Measurements from ENCODE around the gene CYP1A2. TPM values are rescaled to one million over a fixed set of nuclear protein-coding genes. Genes with fewer than 3 reads are reported as not detected.

Gene CYP1A2
- total RNA-seq, 1 experiment from 2014 or later = not detected

DNA sequence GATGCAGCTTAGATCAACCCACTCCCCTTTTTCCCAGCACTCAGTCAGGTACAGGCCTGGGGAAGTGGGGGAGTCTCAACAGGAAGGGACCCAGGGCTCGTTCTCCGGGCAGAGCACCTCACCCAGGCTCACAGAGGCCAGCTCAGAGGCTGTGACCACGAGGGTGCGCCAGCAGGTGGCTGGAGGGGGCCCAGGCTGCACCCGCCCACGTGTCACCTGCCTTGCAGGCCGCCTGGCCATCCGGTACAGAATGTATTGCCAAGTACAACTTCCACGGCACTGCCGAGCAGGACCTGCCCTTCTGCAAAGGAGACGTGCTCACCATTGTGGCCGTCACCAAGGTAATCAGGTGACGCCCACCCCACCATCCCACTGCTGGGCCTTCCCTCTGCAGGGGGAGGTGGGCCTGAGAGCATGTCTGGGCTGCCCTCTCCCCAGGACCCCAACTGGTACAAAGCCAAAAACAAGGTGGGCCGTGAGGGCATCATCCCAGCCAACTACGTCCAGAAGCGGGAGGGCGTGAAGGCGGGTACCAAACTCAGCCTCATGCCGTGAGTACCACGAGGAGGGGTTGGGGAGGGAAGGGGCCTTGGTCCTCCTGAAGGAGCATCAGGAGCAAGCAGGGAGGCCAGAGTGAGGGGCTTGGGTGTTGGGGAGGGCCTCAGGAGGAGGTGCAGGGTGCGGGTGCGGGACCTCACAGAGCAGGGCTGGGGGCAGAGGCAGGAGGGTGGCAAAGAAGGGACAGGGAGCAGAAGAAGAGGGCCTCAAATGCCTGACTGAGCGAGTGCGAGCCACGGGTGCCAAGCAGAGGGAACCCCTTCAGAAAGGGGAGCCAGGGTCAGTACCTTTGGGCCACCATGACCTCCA, 50.0 kb downstream of the CYP1A2 start:
- peaks cover 6 to 29% (median 28%) of the 10 kb centered on the region in 3 experiments; a peak in 5 of 7 replicates for H3K36me3 Mint-ChIP-seq (ENCODE audit: insufficient read depth in 1 of 3, low read depth in 3 of 3)
- no peaks in the 10 kb centered on the region for H3K79me2 ChIP-seq (ENCODE audit: insufficient read depth, low read length)
- no CpG with 5 or more reads among the region's 25 CpGs for WGBS (ENCODE audit: extremely low coverage, insufficient read length, low lambda C conversion rate)
- no peak overlapping the region for H4K8ac ChIP-seq (replicated peaks; ENCODE audit: insufficient read length, low read depth, low read length)
- H3K23ac ChIP-seq (ENCODE audit: insufficient read length, low read depth, low read length) = no peak overlapping the region
- H2BK120ac ChIP-seq (ENCODE audit: low read depth, low read length, poor library complexity, severe bottlenecking) = no peak overlapping the region
- DNase-seq = no peak
- no peak overlapping the region for H4K91ac ChIP-seq (ENCODE audit: insufficient read length, low read depth, low read length)
- peak overlapping the region in 2 of 3 experiments; percentile 25 to 89; a peak in 2 of 7 replicates for H3K27ac Mint-ChIP-seq
- H2BK12ac ChIP-seq (ENCODE audit: insufficient read length, low read depth, low read length) = no peak overlapping the region
- H3K4me3 Mint-ChIP-seq = no peak overlapping the region
- no peaks in the 10 kb centered on the region for H3K23me2 ChIP-seq (ENCODE audit: insufficient read length, low read depth, low read length, poor library complexity, severe bottlenecking)
- H2AFZ ChIP-seq (ENCODE audit: low read length) = no peak overlapping the region
- no peak overlapping the region for H2BK15ac ChIP-seq (ENCODE audit: low read depth, low read length)
- H3K4me1 Mint-ChIP-seq = peaks cover 2 to 7% of the 10 kb centered on the region in 2 experiments
- H2BK20ac ChIP-seq (ENCODE audit: low read depth, low read length, poor library complexity, severe bottlenecking) = no peak overlapping the region
- H3K4me2 ChIP-seq (ENCODE audit: insufficient read depth, insufficient read length, low read length) = no peak overlapping the region
- no peaks in the 10 kb centered on the region for H4K20me1 ChIP-seq (ENCODE audit: control insufficient read depth, insufficient read depth, insufficient read length)
- no peaks in the 10 kb centered on the region for H3K27me3 ChIP-seq (ENCODE audit: insufficient read depth, low read length)
- no peak overlapping the region for H3T11ph ChIP-seq (ENCODE audit: low read length)
- no peaks in the 10 kb centered on the region for H3K4me1 ChIP-seq (ENCODE audit: insufficient read depth, low read length)
- H3K27ac ChIP-seq (ENCODE audit: insufficient read length, low read depth, low read length) = no peak overlapping the region
- no peaks in the 10 kb centered on the region for H3K9me3 Mint-ChIP-seq
- H3K4ac ChIP-seq (ENCODE audit: low read depth, low read length) = no peak overlapping the region
- H3K9ac ChIP-seq (ENCODE audit: extremely low read depth, insufficient read length, low read length) = no peak overlapping the region
- no peak overlapping the region for H2BK5ac ChIP-seq (ENCODE audit: insufficient read length, low read length)
- H2AK5ac ChIP-seq (ENCODE audit: insufficient read length, low read length) = no peak overlapping the region
- TF ChIP-seq, protein P1, sequence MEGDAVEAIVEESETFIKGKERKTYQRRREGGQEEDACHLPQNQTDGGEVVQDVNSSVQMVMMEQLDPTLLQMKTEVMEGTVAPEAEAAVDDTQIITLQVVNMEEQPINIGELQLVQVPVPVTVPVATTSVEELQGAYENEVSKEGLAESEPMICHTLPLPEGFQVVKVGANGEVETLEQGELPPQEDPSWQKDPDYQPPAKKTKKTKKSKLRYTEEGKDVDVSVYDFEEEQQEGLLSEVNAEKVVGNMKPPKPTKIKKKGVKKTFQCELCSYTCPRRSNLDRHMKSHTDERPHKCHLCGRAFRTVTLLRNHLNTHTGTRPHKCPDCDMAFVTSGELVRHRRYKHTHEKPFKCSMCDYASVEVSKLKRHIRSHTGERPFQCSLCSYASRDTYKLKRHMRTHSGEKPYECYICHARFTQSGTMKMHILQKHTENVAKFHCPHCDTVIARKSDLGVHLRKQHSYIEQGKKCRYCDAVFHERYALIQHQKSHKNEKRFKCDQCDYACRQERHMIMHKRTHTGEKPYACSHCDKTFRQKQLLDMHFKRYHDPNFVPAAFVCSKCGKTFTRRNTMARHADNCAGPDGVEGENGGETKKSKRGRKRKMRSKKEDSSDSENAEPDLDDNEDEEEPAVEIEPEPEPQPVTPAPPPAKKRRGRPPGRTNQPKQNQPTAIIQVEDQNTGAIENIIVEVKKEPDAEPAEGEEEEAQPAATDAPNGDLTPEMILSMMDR (conservative IDR thresholded peaks at IDR 0.05) = no peak
- H3K9me3 ChIP-seq (ENCODE audit: control insufficient read depth, low read depth, low read length) = no peaks in the 10 kb centered on the region
- no peaks in the 10 kb centered on the region for H3K79me1 ChIP-seq (ENCODE audit: insufficient read depth, low read depth, low read length, poor library complexity, severe bottlenecking)
- H3K18ac ChIP-seq (ENCODE audit: insufficient read length, low read depth, low read length) = no peak overlapping the region
- no peaks in the 10 kb centered on the region for H3K27me3 Mint-ChIP-seq (ENCODE audit: low read depth)
- no peak overlapping the region for H4K5ac ChIP-seq (ENCODE audit: insufficient read length, low read depth, low read length)
- no peak overlapping the region for H3K56ac ChIP-seq (ENCODE audit: insufficient read length, low read depth, low read length)
- H3K14ac ChIP-seq (ENCODE audit: insufficient read depth, low read length) = no peak overlapping the region

Data from H9 (cell line).